Naive thymus-derived CD4-positive, alpha-beta T cell (primary cell): Measurements from ENCODE around the gene FEM1B. TPM values are rescaled to one million over a fixed set of nuclear protein-coding genes. Genes with fewer than 3 reads are reported as not detected.

Source experiments
- ATAC-seq: fragments of 150-1000 bp; cut with Tn5 transposase; 2 replicates; pipeline ENCODE4 v1.10.0; 2021; ENCODE audit warnings: mild to moderate bottlenecking, moderate library complexity
- CTCF ChIA-PET: fragments of 350-600 bp; sonication (Branson Sonifier 250); formaldehyde crosslinking; loops from one replicate; lab custom pipeline; 2021; ENCODE audit warnings: antibody characterized with exemption; lab: Charles Lee
- POLR2A ChIA-PET: fragments of 350-600 bp; sonication (Branson Sonifier 250); formaldehyde crosslinking; loops from one replicate; lab custom pipeline; 2021; ENCODE audit warnings: antibody characterized with exemption, inconsistent platforms; lab: Charles Lee
- DNase-seq, 9 donors: peaks; one replicate each; pipeline versions ENCODE4 v3.0.0 to v3.0.0-alpha.2; 2020 to 2022; ENCODE audit warnings: mixed read lengths in 1 of 9
- H3K27ac ChIP-seq: one replicate; pipeline ENCODE4 v1.7.0; 2013; ENCODE audit warnings: mild to moderate bottlenecking, low read depth, low read length, moderate library complexity
- H3K27me3 ChIP-seq, 2 donors: one replicate each; pipeline ENCODE4 v1.7.0; 2013; ENCODE audit warnings: low read length in 2 of 2, mild to moderate bottlenecking in 2 of 2, moderate library complexity in 2 of 2; ENCODE audit not compliant: control insufficient read depth in 2 of 2, insufficient read depth in 2 of 2
- H3K36me3 ChIP-seq, 3 experiments: 1 replicate in 2 of 3; 2 replicates in 1 of 3; pipeline ENCODE4 v1.7.0; 2013; ENCODE audit warnings: low read length in 3 of 3, mild to moderate bottlenecking in 3 of 3, moderate library complexity in 1 of 3; ENCODE audit not compliant: insufficient read depth in 3 of 3, control insufficient read depth in 2 of 3
- H3K4me1 ChIP-seq, 2 donors: one replicate each; pipeline ENCODE4 v1.7.0; 2013; ENCODE audit warnings: low read length in 2 of 2, mild to moderate bottlenecking in 2 of 2, moderate library complexity in 1 of 2; ENCODE audit not compliant: control insufficient read depth in 2 of 2, insufficient read depth in 2 of 2
- H3K4me3 ChIP-seq: 2 replicates; pipeline ENCODE4 v1.7.0; 2013; ENCODE audit warnings: mild to moderate bottlenecking, low read length
- H3K9me3 ChIP-seq, 3 experiments: 1 replicate in 2 of 3; 2 replicates in 1 of 3; pipeline ENCODE4 v1.7.0; 2013; ENCODE audit warnings: low read length in 3 of 3; ENCODE audit not compliant: control insufficient read depth in 2 of 3
- H3K27ac Mint-ChIP-seq, 9 donors: one replicate each; pipeline ENCODE4 v1.8.0; 2020 to 2022; ENCODE audit warnings: mixed read lengths in 9 of 9, mild to moderate bottlenecking in 8 of 9, moderate library complexity in 5 of 9, inconsistent platforms in 2 of 9
- H3K27me3 Mint-ChIP-seq, 5 donors: one replicate each; pipeline ENCODE4 v1.8.0; 2021 to 2022; ENCODE audit warnings: mixed read lengths in 5 of 5, mild to moderate bottlenecking in 1 of 5
- H3K36me3 Mint-ChIP-seq, 5 donors: one replicate each; pipeline ENCODE4 v1.8.0; 2020 to 2022; ENCODE audit warnings: mixed read lengths in 5 of 5, mild to moderate bottlenecking in 3 of 5, inconsistent platforms in 1 of 5
- H3K4me1 Mint-ChIP-seq, 7 donors: one replicate each; pipeline ENCODE4 v1.8.0; 2020 to 2022; ENCODE audit warnings: mixed read lengths in 7 of 7, mild to moderate bottlenecking in 3 of 7, inconsistent platforms in 1 of 7
- H3K4me3 Mint-ChIP-seq, 10 donors: one replicate each; pipeline ENCODE4 v1.8.0; 2020 to 2022; ENCODE audit warnings: mild to moderate bottlenecking in 10 of 10, mixed read lengths in 10 of 10, moderate library complexity in 6 of 10, inconsistent platforms in 2 of 10
- H3K9me3 Mint-ChIP-seq, 11 donors: one replicate each; pipeline ENCODE4 v1.8.0; 2020 to 2022; ENCODE audit warnings: mixed read lengths in 11 of 11, mild to moderate bottlenecking in 4 of 11, inconsistent platforms in 1 of 11, moderate library complexity in 1 of 11
- intact Hi-C, 2 donors: fragments of 100-400 bp; cut with micrococcal nuclease; formaldehyde crosslinking; loops; one replicate each; pipeline ENCODE4 v1.15.1; 2023
- polyA plus RNA-seq, 2 donors: library from polyadenylated mRNA; unstranded; fragments of 300-500 nt; fragmentation: Illumina TruSeq; gene quantifications; one replicate each; pipeline ENCODE4 v1.2.3, GENCODE V29; 2021
- total RNA-seq, 6 experiments: library from RNA in 5 of 6; stranded (reverse) in 5 of 6; gene quantifications; 1 replicate in 5 of 6; 2 replicates in 1 of 6; pipeline ENCODE4 v1.2.3 and lab custom pipeline; 2021 to 2026

The FEM1B gene
- total and polyA plus RNA-seq, 7 experiments from 2014 or later: 12.0 to 73.2 (median 58.6) TPM

- no peaks in the 10 kb centered on the region for H3K9me3 ChIP-seq
- intact Hi-C loops: no loop called here
- H3K9me3 Mint-ChIP-seq: no peaks in the 10 kb centered on the region
- CTCF ChIA-PET: interaction anchor here (1.1 to 1.5 kb wide), 2 partner anchors 10 to 44 kb away, joined by 3 to 5 read pairs; no protein-coding TSS in a partner anchor
- no peak overlapping the region for H3K4me3 Mint-ChIP-seq
- no peak for ATAC-seq
- POLR2A ChIA-PET: interaction anchor here (0.5 to 1.6 kb wide), 2 partner anchors 15 to 469 kb away, joined by 3 to 4 read pairs; partner anchors contain the start of gene FEM1B
- H3K4me1 Mint-ChIP-seq: peaks cover 3 to 14% (median 7%) of the 10 kb centered on the region in 7 donors
- no peak overlapping the region for H3K27ac ChIP-seq
- no peak for DNase-seq
- peaks cover 0 to 13% of the 10 kb centered on the region in 2 donors for H3K4me1 ChIP-seq
- no peak overlapping the region for H3K4me3 ChIP-seq
- H3K36me3 ChIP-seq: no peaks in the 10 kb centered on the region
- no peaks in the 10 kb centered on the region for H3K27me3 ChIP-seq
- no peaks in the 10 kb centered on the region for H3K36me3 Mint-ChIP-seq
- H3K27ac Mint-ChIP-seq: no peak overlapping the region
- H3K27me3 Mint-ChIP-seq: peaks cover 11 to 40% (median 16%) of the 10 kb centered on the region in 5 donors
Measured at GRCh38 chr15:68262514-68263356, 14.8 kb upstream of the FEM1B start.

- ChIA-PET CTCF (interaction anchor here (0.6 to 0.7 kb wide), 3 partner anchors 11 to 119 kb away, joined by 3 to 5 read pairs (median 3); no protein-coding TSS in a partner anchor), POLR2A (interaction anchor here (0.6 to 0.8 kb wide), 4 partner anchors 9 to 490 kb away, joined by 3 to 4 read pairs (median 3); partner anchors contain the start of gene FEM1B)
- Histone ChIP-seq H3K36me3 (no peaks in the 10 kb centered on the region), H3K9me3 (no peaks in the 10 kb centered on the region), H3K4me3 (no peak overlapping the region), H3K27me3 (no peaks in the 10 kb centered on the region), H3K4me1 (peaks cover 0 to 8% of the 10 kb centered on the region in 2 donors), H3K27ac (no peak overlapping the region)
- no peaks in the 10 kb centered on the region for H3K9me3 Mint-ChIP-seq
- H3K27me3 Mint-ChIP-seq: peaks cover 11 to 52% (median 21%) of the 10 kb centered on the region in 5 donors
- no peak overlapping the region for H3K27ac Mint-ChIP-seq
- peaks cover 0 to 7% (median 3%) of the 10 kb centered on the region in 7 donors for H3K4me1 Mint-ChIP-seq
- intact Hi-C loops: no loop called here
- H3K4me3 Mint-ChIP-seq: no peak overlapping the region
- no peaks in the 10 kb centered on the region for H3K36me3 Mint-ChIP-seq
- no peak for DNase-seq
- ATAC-seq: no peak
Measured at GRCh38 chr15:68264282-68264681, 13.3 kb upstream of the FEM1B start.

- Mint-ChIP-seq H3K4me3 (no peak overlapping the region), H3K4me1 (no peaks in the 10 kb centered on the region), H3K9me3 (no peaks in the 10 kb centered on the region), H3K36me3 (no peaks in the 10 kb centered on the region), H3K27ac (no peak overlapping the region), H3K27me3 (peaks cover 11 to 56% (median 21%) of the 10 kb centered on the region in 5 donors)
- ChIA-PET CTCF (interaction anchor here (1.0 kb wide), 1 partner anchor 12 kb away, joined by 3 read pairs; no protein-coding TSS in a partner anchor), POLR2A (interaction anchor here (0.8 kb wide), 1 partner anchor 12 kb away, joined by 4 read pairs; the partner anchor contains the start of gene FEM1B)
- Histone ChIP-seq H3K9me3 (no peaks in the 10 kb centered on the region), H3K4me3 (no peak overlapping the region), H3K27ac (no peak overlapping the region), H3K27me3 (no peaks in the 10 kb centered on the region), H3K36me3 (no peaks in the 10 kb centered on the region), H3K4me1 (no peaks in the 10 kb centered on the region)
- ATAC-seq (no peak), DNase-seq (no peak)
- intact Hi-C loops: no loop called here
Measured at GRCh38 chr15:68265081-68265480, 12.5 kb upstream of the FEM1B start.

GRCh38 chr15:68265674-68266073, 11.9 kb upstream of the FEM1B start:
- Histone ChIP-seq H3K36me3 (no peaks in the 10 kb centered on the region), H3K9me3 (no peaks in the 10 kb centered on the region), H3K4me3 (no peak overlapping the region), H3K27ac (no peak overlapping the region), H3K27me3 (no peaks in the 10 kb centered on the region), H3K4me1 (no peaks in the 10 kb centered on the region)
- DNase-seq (no peak), ATAC-seq (no peak)
- H3K27me3 Mint-ChIP-seq: peaks cover 11 to 56% (median 21%) of the 10 kb centered on the region in 5 donors
- intact Hi-C loops: no loop called here
- no peaks in the 10 kb centered on the region for H3K36me3 Mint-ChIP-seq
- CTCF ChIA-PET: interaction anchor here (1.0 kb wide), 1 partner anchor 13 kb away, joined by 3 read pairs; no protein-coding TSS in a partner anchor
- H3K27ac Mint-ChIP-seq: no peak overlapping the region
- H3K9me3 Mint-ChIP-seq: no peaks in the 10 kb centered on the region
- no peaks in the 10 kb centered on the region for H3K4me1 Mint-ChIP-seq
- POLR2A ChIA-PET: no interaction called here
- no peak overlapping the region for H3K4me3 Mint-ChIP-seq

GRCh38 chr15:68268405-68268804, 9.1 kb upstream of the FEM1B start:
- no peak overlapping the region for H3K27ac ChIP-seq
- H3K36me3 ChIP-seq: no peaks in the 10 kb centered on the region
- no peaks in the 10 kb centered on the region for H3K4me1 Mint-ChIP-seq
- H3K4me3 Mint-ChIP-seq: no peak overlapping the region
- intact Hi-C loops: no loop called here
- H3K4me3 ChIP-seq: no peak overlapping the region
- no peak for DNase-seq
- H3K27me3 ChIP-seq: no peaks in the 10 kb centered on the region
- ATAC-seq: no peak
- H3K36me3 Mint-ChIP-seq: no peaks in the 10 kb centered on the region
- ChIA-PET POLR2A (no interaction called here), CTCF (interaction anchor here (0.7 kb wide), 1 partner anchor 480 kb away, joined by 4 read pairs; no protein-coding TSS in a partner anchor)
- H3K4me1 ChIP-seq: no peaks in the 10 kb centered on the region
- no peaks in the 10 kb centered on the region for H3K9me3 ChIP-seq
- H3K27ac Mint-ChIP-seq: no peak overlapping the region
- peaks cover 0 to 1% (median 0%) of the 10 kb centered on the region in 11 donors for H3K9me3 Mint-ChIP-seq
- peaks cover 0 to 50% (median 21%) of the 10 kb centered on the region in 5 donors for H3K27me3 Mint-ChIP-seq

- DNase-seq (no peak), ATAC-seq (no peak)
- intact Hi-C loops: loop anchor here (10.0 kb wide), 1 partner anchor 1143 kb away; the partner anchor contains the start of gene KIF23 (in 2 of the 2)
- no peak overlapping the region for H3K4me3 ChIP-seq
- H3K4me1 Mint-ChIP-seq: peaks cover 9 to 15% (median 13%) of the 10 kb centered on the region in 7 donors
- H3K4me3 Mint-ChIP-seq: no peak overlapping the region
- H3K27me3 Mint-ChIP-seq: peaks cover 0 to 29% (median 6%) of the 10 kb centered on the region in 5 donors
- peaks cover 0 to 4% (median 0%) of the 10 kb centered on the region in 11 donors for H3K9me3 Mint-ChIP-seq
- H3K36me3 Mint-ChIP-seq: no peaks in the 10 kb centered on the region
- H3K9me3 ChIP-seq: no peaks in the 10 kb centered on the region
- H3K27ac ChIP-seq: no peak overlapping the region
- no peaks in the 10 kb centered on the region for H3K36me3 ChIP-seq
- no peak overlapping the region for H3K27ac Mint-ChIP-seq
- ChIA-PET CTCF (no interaction called here), POLR2A (no interaction called here)
- peaks cover 0 to 4% of the 10 kb centered on the region in 2 donors for H3K4me1 ChIP-seq
- no peaks in the 10 kb centered on the region for H3K27me3 ChIP-seq
Measured at GRCh38 chr15:68271854-68272471, 5.6 kb upstream of the FEM1B start.
